RWPE2 (cell line): ENCODE data around the gene BMI1.

Source experiments
- ATAC-seq: fragments of 200-7000 bp; cut with Tn5 transposase; 3 replicates; pipeline ENCODE4 v1.9.1; 2021; ENCODE audit warnings: low read depth
- DNase-seq: peaks from one replicate; pipeline ENCODE4 v3.0.0-alpha.2; 2020; ENCODE audit warnings: low spot score
- H3K27ac ChIP-seq: fragments of 450-650 bp; 2 replicates; pipeline ENCODE4 v1.5.1; 2017; ENCODE audit warnings: mild to moderate bottlenecking; ENCODE audit not compliant: poor library complexity, severe bottlenecking
- H3K27me3 ChIP-seq: fragments of 250-450 bp; sonication (Bioruptor Pico); 2 replicates; pipeline ENCODE4 v1.5.1; 2021; ENCODE audit warnings: mild to moderate bottlenecking, moderate library complexity; ENCODE audit not compliant: insufficient read depth, poor library complexity, severe bottlenecking
- H3K36me3 ChIP-seq: fragments of 250-450 bp; sonication (Bioruptor Pico); 2 replicates; pipeline ENCODE4 v1.5.1; 2020; ENCODE audit warnings: low read depth, mild to moderate bottlenecking, moderate library complexity
- H3K4me1 ChIP-seq: fragments of 250-450 bp; sonication (Bioruptor Pico); 2 replicates; pipeline ENCODE4 v1.5.1; 2021; ENCODE audit warnings: mild to moderate bottlenecking, moderate library complexity; ENCODE audit not compliant: insufficient read depth, poor library complexity, severe bottlenecking
- H3K4me3 ChIP-seq: fragments of 250-450 bp; sonication (Bioruptor Pico); 2 replicates; pipeline ENCODE4 v1.5.1; 2021; ENCODE audit warnings: mild to moderate bottlenecking, moderate library complexity; ENCODE audit not compliant: severe bottlenecking
- H3K9me3 ChIP-seq: fragments of 250-450 bp; sonication (Bioruptor Pico); 2 replicates; pipeline ENCODE4 v1.5.1; 2021; ENCODE audit warnings: mild to moderate bottlenecking, moderate library complexity; ENCODE audit not compliant: severe bottlenecking
- CTCF ChIP-seq: fragments of 450-650 bp; IDR thresholded peaks from one replicate; pipeline ENCODE4 v1.5.1; 2017; ENCODE audit warnings: mild to moderate bottlenecking, moderate library complexity; ENCODE audit not compliant: poor library complexity, severe bottlenecking

The BMI1 gene

GRCh38 chr10:22335173-22335933 is 14.5 kb downstream of the BMI1 start:
- H3K27me3 ChIP-seq, result peaks cover 66% of the 10 kb centered on the region
- no peak for DNase-seq

GRCh38 chr10:22338185-22338900 is 17.4 kb downstream of the BMI1 start:
- Histone ChIP-seq H3K4me1 (peaks cover 10% of the 10 kb centered on the region), H3K9me3 (no peaks in the 10 kb centered on the region), H3K36me3 (no peaks in the 10 kb centered on the region), H3K4me3 (no peak overlapping the region), H3K27ac (no peak overlapping the region), H3K27me3 (peaks cover 89% of the 10 kb centered on the region)
- no peak for TF ChIP-seq CTCF
- ATAC-seq (no peak), DNase-seq (no peak)

More at GRCh38 chr10:22335173-22335933, 14.5 kb downstream of the BMI1 start:
- TF ChIP-seq CTCF, result no peak
- Histone ChIP-seq H3K27ac (no peak overlapping the region), H3K4me1 (peaks cover 10% of the 10 kb centered on the region), H3K36me3 (peaks cover 8% of the 10 kb centered on the region), H3K9me3 (peaks cover 3% of the 10 kb centered on the region), H3K4me3 (peak overlapping the region; percentile 28)
- ATAC-seq, result peak; percentile 37; the same call in 1 of the 3 replicates

GRCh38 chr10:22338931-22339330 is 18.0 kb downstream of the BMI1 start:
- Histone ChIP-seq H3K4me3 (no peak overlapping the region), H3K36me3 (no peaks in the 10 kb centered on the region), H3K27ac (no peak overlapping the region), H3K9me3 (no peaks in the 10 kb centered on the region), H3K27me3 (peaks cover 91% of the 10 kb centered on the region), H3K4me1 (peaks cover 10% of the 10 kb centered on the region)
- no peak for TF ChIP-seq CTCF
- ATAC-seq, result no peak
- no peak for DNase-seq

- Histone ChIP-seq H3K4me3 (peak overlapping the region; percentile 91), H3K4me1 (peaks cover 10% of the 10 kb centered on the region), H3K36me3 (no peaks in the 10 kb centered on the region), H3K27ac (peak overlapping the region; percentile 30), H3K9me3 (no peaks in the 10 kb centered on the region), H3K27me3 (peaks cover 91% of the 10 kb centered on the region)
- TF ChIP-seq CTCF, result no peak
- no peak for DNase-seq
- no peak for ATAC-seq
These were observed 18.9 kb downstream of the BMI1 start for GRCh38 chr10:22339761-22340328.
